CD4-positive, alpha-beta T cell treated with Interleukin-17A for 1 hour (primary cell): Measurements from ENCODE around the gene CSNK2B.

ENCODE experiments used
- DNase-seq: peaks from one replicate; pipeline ENCODE4 v3.0.0-alpha.2; 2020

The CSNK2B gene

DNA sequence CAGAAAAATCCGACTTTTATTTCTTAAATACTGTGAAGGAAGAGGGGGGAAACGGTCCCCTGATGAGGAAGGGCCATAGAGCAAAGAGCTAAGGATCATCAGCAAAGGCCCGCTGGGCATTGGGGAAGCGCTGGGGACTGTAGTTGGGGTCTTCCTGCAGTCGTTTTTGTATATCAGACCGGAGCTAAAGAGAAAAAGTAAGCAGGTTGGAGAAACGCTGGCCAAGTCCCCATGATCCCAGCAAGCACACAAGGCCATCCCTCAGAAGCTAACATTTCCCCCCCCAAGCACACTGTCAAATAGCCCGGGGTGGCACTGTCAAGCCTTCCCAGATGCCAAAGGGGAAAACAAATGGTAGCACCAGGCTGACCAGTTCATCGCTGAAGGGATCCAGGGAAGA, 26.8 kb upstream of the CSNK2B start:
- no peak for DNase-seq

DNA sequence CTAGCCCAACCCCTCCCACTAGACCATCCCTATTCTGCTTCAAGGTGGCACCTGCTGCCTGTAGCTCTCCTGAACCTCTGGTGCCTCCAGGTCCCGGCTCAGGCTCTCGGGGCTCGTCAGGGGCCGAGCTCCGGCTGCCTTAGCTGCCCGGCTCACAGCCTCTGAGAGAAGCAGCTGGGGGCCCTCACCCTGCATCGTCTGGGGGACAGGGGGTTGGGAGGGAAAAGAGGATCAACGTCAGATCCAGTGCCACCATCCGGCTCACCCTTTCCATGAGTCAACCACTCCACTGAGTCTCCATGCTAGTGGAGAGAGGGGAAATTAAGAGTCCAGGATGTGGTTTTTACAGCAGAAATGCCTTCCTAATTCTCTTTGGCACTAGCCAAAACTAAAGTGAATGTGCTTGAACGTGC, 26.4 kb upstream of the CSNK2B start:
- DNase-seq, result no peak

DNA sequence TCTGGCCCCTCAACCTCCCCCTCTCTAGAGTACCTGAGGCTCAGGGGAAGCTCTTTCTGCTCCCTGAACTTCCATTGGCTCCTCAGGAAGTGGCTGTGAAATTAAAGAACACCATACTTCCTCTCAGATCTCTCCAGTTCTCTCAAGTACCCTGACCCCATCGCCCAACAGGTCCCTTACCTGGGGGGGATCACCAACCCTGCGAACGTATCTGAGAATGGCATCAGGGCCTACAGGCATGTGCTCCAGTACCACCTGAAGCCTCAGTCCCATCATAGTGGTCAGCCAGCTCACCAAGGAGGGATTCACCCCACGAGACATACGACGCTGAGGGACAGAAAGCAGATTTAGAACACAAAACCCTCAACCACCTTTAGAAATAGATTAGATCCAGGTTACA, 25.3 kb upstream of the CSNK2B start:
- no peak for DNase-seq

DNA sequence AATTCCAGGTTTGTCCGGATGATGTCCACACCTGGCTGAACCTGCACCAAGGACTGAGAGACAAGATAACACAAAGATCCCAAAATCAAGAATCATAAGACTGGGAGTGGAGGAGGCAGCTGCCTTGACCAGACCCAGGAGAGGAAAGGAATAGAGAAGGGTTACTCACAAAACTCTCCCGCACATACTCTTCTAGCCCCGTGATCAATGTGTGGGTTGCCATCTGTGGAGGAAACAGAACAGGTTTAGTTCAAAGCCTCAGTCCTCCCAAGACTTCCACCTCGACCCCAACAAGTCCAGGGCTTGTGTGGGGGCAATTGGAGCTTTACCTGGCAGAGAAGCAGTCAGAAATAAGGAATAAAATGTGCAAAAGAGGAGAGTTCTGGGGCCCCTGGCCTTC, 24.5 kb upstream of the CSNK2B start:
- no peak for DNase-seq

DNA sequence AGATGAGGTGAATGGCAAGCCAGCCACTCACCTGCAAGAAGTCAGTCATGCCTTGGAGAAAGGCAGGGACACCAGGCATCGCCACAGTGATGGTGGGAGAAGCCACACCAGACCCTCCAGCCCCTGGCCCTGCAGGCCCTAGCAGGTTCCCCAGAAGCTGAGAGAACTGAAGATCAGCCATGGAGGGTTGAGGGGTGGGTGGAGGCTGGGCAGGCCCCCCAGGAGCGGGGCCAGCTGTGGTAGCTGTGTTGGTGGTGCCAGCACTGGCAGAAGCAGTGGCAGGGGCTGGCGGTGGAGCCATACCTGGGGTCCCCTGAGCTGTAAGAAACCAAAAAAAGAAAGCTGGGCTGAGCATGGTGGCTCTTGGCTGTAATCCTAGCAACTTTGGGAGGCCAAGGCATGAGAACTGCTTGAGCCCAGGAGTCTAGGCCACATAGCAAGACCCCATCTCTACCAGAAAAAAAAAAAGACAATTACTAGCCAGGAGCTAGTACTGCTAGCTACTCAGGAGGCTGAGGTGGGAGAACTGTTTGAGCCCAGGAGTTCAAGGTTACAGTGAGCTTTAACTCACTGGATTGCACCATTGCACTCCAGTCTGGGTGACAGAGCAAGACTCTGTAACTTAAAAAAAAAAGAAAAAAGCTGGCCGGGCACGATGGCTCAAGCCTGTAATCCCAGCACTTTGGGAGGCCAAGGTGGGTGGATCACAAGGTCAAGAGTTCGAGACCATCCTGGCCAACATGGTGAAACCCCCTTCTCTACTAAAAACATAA, 22.9 kb upstream of the CSNK2B start:
- no peak for DNase-seq

DNA sequence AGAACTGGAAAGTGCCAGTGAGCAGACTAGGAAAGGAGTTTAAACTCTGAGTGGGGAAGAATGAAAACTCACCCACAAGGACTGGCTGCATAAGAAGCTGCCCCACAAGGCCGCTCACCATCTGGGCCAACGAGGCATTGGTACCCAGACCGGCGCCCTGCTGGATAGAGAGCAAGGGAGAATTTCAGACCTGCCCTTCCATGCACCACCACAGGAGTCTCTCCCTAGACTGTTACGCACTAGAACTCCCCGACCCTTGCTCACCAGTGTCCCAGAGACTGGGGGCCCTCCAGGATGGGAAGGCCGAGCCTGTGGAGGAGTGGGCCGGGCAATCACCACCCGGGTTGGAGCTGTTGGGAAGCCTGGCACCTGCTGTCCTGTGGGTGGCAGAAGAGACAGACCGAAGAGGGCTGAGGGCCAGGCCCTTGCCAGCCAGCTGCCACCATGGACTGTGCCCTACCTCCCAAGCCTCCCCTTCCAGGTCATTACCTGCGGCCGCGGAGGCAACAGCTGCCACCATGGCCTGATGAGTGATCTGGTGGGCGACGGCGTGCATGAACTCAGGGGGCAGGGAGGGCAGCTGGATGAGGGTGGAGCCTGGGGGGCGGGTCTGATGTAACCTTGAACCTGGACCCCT, 21.9 kb upstream of the CSNK2B start:
- no peak for DNase-seq

DNA sequence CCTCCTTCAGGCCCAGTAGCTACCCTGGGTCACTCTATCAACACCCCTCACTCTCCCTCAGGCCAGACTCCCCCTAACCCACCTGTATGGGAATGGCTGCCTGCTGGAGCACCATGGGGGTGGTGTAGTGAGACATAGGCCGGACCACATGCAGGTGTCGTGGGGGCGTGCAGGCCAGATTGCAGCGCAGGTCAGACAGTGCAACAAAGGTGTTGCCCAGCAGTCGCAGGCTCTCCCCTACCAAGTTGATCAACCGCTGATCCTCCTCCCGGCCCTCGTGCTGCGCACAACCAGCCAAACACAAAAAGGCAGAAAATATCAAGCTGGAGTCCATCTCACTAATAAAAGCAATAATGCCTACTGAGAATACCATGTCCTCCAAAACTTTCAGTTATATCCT, 20.6 kb upstream of the CSNK2B start:
- DNase-seq, result no peak

DNA sequence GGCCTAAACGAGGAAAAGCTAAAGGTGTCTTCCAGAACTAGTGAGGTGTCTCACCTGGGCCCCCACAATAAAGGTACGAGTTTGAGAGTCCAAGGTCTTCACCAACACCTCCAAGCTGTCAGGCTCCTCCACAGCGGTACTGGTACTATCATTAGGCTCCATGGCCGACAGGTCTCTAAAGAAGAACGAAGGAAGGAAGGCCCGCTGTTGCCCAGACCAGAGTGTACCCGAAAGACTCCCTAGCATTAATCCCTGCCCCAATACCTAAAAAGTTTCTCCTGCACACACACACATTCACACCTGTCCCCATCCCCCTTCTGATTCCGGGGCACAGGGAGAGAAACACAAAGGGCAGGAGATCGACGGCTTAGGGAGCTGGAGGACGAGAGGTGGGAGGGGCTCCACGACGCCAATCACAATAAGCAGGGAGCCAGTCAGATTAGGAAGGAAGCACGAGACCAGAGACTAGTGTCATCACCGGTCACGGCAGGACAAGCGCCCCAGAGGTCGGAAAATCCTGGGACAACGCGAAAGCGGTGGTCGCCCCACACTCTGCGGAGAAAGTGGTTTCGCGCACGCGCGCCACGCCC, 14.2 kb upstream of the CSNK2B start:
- DNase-seq, result no peak

DNA sequence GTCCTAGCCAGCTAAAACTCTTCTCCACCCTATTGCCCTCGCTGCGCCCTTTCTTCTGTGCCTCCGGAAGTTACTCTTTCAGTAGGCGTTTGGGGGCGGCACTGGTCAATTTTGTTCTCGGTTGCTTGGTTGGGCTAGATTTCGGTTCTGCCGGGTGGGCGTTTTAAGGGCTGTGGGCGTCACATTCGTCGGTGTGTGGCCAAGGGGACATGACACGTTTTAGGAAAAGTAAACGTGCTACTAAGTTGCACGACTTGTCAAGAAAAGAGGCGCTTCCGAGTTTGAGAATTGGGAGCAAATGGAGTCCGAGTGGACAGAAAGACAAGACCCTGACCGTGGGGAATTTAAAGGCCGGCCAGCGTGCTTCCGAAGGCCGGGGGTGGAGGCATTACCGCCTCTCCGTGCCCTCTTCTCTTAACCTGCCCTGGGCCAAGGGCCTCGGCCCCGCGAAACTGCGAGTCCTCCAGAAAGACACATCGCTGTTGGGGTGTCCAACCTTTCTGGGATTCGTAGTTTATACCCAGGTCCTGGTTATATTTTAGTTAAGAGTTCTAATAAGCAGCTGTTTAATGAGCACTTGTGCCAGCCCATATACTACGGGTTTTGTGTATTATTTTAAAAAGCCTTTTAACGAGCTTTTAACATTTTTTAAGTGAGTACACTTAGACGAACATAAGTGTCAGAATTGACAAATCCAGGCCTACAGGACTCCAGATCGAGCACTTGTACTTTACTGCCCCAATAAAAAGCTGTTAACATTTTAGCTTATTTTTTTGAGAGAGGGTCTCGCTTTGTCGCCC, 12.8 kb upstream of the CSNK2B start:
- no peak for DNase-seq

DNA sequence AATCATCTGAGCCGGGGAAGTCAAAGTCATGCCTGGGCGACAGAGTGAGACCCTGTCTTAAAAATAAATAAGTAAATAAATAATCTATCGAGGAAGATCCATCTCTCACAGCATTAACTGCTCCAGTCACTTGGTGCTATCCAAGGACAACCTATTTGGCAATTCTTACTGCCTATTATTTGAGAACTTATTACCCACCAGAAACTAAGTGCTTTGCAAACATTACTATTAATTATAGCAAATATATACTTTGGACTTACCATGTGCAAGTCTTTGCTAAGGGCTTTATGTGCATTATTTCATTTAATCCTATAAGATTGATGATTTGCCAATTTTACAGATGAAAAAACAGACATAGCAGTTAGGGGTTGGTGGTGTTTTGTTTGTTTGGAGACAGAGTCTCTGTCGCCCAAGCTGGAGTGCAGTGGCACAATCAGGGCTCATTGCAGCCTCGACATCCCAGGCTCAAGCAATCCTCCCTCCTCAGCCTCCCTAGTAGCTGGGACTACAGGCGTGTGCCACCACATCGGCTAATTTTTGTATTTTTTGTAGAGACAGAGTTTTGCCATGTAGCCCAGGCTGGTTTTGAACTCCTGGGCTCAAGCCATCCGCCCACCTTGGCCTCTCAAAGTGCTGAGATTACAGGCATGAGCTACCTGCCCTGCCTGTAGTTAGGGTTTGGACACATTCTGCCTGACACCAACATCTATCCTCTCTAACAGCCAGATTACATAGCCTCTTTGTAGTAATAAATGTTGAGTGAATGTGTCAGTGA, 11.1 kb upstream of the CSNK2B start:
- DNase-seq, result no peak

DNA sequence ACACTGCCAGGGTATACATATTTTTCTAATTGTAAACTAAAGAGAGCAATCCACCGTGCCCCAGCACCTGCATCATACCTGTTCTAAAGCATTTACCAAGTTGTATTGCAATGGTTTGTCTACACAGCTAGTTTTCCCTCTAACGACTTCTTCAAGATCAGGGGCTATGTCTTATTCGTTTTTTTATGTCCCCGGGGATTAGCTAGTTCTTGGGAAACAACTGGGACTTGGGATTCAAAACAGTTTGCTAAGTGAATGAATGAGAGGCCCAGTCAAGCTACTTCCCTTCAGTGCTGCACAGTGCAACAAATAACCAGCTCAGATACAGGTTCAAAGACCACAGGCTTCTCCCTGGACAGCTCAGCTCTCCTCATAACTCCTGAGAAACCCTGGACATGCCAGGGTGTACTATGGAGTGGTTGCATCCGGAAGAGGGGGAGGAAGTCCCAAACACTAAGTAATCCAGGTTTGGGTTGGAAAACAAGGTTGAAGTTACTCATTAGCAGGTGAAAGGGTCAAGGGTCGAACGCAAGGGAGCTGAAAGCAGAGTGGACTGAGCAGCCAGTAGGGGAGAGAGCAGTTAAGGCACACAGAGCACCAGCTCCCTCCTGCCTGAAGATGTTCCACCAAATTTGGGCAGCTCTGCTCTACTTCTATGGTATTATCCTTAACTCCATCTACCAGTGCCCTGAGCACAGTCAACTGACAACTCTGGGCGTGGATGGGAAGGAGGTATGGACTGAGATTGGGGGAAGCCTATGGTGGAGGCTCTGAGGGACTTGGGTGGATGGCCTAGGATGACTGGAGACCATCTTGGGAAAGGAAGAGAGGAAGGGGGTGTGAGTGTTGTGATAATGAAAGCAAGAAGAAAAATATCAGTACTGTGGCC, 10.3 kb upstream of the CSNK2B start, which contains the start of gene APOM:
Gene APOM, plus strand, starts transcription at position 546 of the 889 bp plus-strand sequence. Its CDS starts 73 bp downstream, at position 619.
- DNase-seq, result no peak

DNA sequence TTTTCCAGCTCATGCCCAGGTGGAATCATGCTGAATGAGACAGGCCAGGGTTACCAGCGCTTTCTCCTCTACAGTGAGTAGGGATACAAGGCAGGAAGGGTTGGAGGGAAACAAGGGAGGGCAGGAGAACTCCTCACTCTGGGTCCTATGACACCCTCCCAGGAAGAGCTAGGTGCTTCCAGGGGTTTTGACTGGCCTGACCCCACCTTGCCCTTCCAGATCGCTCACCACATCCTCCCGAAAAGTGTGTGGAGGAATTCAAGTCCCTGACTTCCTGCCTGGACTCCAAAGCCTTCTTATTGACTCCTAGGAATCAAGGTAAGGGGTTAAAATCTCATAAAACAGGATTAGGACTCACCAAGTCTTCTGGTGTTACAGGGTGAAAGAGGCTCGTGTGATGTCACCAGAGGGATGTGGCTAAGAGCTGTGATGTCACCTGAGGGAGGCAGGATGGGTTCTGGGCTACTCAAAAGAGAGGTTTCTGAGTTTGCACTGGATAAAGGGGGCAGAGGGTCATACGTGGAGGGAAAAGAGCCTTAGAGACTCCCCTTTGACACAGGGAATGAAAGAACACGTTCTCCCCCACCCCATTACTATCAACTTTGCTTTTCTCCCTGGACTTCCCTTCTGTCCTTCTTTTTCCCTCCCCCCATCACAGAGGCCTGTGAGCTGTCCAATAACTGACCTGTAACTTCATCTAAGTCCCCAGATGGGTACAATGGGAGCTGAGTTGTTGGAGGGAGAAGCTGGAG, 8.3 kb upstream of the CSNK2B start:
- peak; percentile 43 for DNase-seq

DNA sequence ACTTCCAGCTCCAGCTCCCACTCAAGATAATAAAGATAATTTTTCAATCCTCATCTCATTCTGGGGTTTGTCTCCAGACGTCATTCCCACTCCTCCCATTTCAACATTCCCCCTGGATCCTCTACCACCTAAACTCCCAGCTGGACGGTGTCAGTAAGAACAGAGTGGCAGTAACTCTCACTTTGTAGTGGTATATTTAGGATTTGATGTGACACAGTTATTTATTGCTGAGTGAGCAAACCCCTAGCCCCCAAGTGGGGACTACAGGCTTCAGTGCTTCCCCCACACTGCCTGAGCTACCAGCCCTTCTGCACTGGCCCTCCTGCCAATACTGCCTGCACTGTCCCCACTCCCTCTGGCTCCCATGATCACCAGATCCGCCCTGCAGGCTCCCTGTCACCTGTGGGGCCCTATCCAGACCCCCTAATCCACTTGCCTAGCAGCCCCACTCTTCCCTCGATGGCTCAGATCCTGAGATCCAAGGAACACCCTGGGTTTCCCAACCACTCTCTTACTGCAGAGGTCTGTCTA, 7.7 kb upstream of the CSNK2B start:
- no peak for DNase-seq

DNA sequence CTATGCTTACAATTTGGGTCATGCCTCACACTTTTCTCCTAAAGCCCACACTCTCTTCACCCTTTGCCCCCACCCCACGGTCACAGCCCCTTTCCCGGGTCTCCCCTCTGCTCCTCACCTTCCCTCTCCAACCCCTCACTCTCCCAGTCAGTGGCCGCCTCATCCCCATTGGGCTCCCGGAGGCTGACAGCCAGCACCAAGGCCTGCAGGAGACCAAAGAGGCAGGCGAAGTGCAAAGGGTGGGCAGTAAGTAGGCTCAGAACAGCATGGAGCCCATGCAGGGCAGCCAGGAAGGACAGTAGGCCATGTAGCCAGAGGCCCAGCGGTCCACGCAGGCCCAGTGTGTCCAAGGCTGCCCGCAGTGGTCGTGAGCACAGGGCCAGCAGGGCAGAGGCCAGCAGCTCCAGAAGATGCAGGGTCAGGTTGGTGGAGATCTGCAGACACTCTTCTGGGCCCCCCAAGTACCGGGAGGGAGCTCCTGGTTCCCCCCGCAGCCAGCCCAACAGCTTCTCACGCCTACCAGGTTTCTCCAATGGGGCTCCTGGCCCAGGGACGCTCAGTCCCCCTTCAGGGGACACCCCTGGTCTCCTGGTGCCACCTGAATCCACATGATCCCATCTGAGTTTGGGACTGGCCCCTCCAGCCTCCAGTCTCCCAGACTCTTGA, 6.8 kb upstream of the CSNK2B start:
- DNase-seq, result no peak

DNA sequence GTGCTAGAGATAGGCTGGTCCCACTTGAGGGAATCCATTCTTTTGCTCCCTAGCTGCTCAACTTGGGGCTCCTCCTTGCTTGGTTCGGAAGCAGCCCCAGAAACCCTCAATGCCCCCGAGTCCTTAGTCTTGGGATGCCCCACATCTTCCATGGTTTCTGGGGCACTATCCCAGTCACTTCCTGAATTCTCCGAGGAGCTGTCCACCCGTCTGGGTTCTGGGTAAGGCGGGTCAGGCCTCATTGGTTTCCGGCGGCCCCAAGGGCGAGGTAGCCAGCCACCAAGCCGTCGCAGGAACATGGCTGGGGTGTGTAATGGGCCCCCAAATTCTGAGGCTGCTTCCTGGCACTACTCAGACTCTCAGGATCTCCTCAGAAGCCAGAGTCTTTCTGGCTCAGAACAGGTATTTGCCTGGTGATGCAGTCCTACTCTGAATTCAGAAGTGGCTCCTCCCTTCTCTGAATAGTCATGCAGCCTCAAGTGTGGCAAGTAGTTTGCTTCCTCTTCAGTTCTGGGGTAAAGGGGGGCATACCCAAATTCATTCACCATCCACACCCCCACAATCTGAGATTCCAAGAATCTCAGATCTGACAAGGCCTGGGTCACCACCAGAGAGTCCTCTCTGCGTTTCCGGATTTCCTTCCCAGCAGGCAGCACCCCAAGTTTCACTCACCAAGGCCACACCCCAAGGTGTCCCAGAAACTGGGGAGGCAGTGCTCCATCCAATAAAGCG, 6.1 kb upstream of the CSNK2B start:
- DNase-seq, result peak; percentile 39

DNA sequence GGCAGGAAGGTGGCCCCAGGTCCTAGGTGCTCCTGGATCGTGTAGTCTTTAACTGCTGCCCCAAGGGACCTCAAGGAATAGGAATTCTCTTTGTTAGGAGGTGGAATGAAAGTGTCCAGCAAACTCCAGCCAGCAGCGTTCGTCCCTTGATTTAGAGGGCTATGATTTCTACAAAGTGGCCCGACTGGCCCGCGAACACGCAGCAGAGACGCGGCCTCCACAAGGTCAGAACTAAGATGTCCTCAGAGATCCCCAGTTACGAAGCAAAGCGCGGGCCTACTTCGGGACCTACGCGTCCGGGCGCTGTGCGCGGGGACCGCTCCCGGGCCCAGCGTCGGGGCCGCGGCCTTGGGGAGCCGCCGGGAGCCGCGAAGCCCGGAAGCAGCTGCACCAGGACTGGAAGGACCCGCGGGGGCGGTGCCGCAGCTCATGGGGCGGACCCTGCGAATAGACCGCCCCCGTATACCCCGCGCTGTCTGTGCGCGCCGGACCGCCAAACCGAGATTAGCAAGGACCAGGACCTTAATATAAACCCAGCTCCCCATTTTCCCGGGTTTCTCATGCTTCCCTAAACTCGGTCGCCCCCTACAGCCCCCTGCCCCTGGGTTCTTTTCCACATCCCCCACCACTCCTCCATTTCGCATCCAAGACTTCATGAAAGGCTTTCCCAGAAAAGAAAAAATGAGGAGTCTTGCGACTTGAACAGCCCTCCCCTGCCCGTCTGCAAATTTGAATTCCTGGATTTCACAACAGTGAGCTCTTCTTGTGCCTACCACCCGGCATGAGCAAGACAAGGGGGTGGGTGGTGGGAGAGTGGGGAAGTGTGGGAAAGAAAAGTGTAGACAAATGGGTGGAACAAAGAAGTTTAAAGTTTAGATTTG, 5.3 kb upstream of the CSNK2B start, which contains the start of gene C6orf47:
Gene C6orf47, minus strand, starts transcription at position 398 of the 881 bp plus-strand sequence. CDS start 831 bp downstream, outside the sequence.
- DNase-seq, result peak; percentile 78

DNA sequence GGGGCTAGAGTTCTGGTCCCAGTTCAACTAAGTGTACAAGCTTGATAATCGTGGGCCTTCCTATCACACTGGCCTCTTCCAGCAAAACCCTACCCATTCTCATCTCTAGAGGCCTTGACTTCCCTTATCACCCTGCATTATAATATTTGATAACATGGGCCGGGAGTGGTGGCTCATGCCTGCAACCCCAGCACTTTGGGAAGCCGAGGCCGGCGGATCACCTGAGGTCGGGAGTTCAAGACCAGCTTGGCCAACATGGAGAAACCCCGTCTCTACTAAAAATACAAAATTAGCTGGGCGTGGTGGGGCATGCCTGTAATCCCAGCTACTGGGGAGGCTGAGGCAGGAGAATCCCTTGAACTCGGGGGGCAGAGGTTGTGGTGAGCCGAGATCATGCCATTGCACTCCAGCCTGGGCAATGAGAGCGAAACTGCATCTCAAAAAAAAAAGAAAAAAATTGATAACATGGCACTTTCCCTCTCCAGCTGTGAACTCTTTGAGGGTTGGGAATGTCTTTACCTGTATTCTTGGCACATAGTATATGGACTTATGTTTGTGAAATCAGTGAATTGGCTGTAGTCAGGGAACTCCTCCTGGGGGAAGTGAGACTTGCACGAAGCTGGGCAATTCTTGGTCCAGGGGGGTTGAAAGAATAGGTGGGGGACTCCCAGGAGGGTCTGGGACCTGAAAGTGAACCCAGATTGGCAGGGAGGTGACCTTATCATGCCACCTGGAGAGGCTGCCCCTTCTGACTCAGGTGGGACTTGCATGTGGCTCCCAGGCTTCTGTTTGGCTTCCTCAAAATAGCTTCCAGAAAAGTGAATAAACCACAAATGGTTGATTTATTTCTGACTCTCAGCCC, 4.4 kb upstream of the CSNK2B start:
- DNase-seq, result no peak
